Neutrophil (primary cell): ENCODE measurements around the gene SLC16A7.

ENCODE experiments used
- H3K27ac ChIP-seq: fragments of 200-600 bp; sonication (generic); 2 replicates; pipeline ENCODE4 v1.5.1; 2016; ENCODE audit warnings: mild to moderate bottlenecking, moderate library complexity
- H3K27me3 ChIP-seq: fragments of 200-600 bp; sonication (generic); 2 replicates; pipeline ENCODE4 v1.6.0; 2016; ENCODE audit warnings: mild to moderate bottlenecking
- H3K36me3 ChIP-seq: fragments of 200-600 bp; sonication (generic); 2 replicates; pipeline ENCODE4 v1.5.1; 2017
- H3K4me1 ChIP-seq, 2 experiments: fragments of 200-600 bp in 1 of 2; sonication (generic) in 1 of 2; 1 replicate in 1 of 2; 2 replicates in 1 of 2; pipeline versions ENCODE4 v1.5.1 to v1.6.1; 2013 to 2016; ENCODE audit warnings: low read depth in 1 of 2, low read length in 1 of 2, mild to moderate bottlenecking in 1 of 2, moderate library complexity in 1 of 2; ENCODE audit not compliant: control insufficient read depth in 1 of 2, insufficient read depth in 1 of 2
- H3K4me3 ChIP-seq, 2 experiments: fragments of 200-600 bp in 1 of 2; sonication (generic) in 1 of 2; 1 replicate in 1 of 2; 2 replicates in 1 of 2; pipeline ENCODE4 v1.5.1; 2013 to 2016; ENCODE audit warnings: low read depth in 1 of 2, low read length in 1 of 2, mild to moderate bottlenecking in 1 of 2, moderate library complexity in 1 of 2
- H3K9me3 ChIP-seq: fragments of 200-600 bp; sonication (generic); 2 replicates; pipeline ENCODE4 v1.5.1; 2016
- TF ChIP-seq, protein P1 (sequence below): fragments of 200-600 bp; sonication (generic); IDR thresholded peaks from 2 replicates; pipeline ENCODE4 v1.5.1; 2016; ENCODE audit warnings: antibody characterized with exemption

SLC16A7 gene

DNA sequence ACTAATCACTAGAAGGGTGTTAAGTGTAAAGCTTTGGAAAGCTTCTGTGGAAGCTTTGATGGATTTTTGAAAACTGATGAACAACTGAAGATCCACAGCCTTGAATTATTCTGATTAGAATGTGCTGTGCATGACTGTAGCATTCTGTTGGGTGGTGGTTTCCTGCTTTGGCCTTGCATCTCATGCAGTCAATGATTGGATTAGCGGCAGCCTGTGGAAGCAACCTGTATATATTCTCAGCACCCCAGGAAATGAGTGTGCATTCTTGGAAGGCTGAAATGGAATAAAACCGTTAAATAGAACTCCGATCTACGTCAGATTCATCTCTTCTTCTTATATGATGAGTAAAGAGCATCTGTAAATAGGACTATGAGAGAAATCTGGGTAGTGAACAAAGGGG, 120.2 kb downstream of the SLC16A7 start:
- no peak overlapping the region for H3K27ac ChIP-seq
- no peaks in the 10 kb centered on the region for H3K4me1 ChIP-seq
- no peaks in the 10 kb centered on the region for H3K27me3 ChIP-seq
- H3K36me3 ChIP-seq, result no peaks in the 10 kb centered on the region
- TF ChIP-seq, protein P1, sequence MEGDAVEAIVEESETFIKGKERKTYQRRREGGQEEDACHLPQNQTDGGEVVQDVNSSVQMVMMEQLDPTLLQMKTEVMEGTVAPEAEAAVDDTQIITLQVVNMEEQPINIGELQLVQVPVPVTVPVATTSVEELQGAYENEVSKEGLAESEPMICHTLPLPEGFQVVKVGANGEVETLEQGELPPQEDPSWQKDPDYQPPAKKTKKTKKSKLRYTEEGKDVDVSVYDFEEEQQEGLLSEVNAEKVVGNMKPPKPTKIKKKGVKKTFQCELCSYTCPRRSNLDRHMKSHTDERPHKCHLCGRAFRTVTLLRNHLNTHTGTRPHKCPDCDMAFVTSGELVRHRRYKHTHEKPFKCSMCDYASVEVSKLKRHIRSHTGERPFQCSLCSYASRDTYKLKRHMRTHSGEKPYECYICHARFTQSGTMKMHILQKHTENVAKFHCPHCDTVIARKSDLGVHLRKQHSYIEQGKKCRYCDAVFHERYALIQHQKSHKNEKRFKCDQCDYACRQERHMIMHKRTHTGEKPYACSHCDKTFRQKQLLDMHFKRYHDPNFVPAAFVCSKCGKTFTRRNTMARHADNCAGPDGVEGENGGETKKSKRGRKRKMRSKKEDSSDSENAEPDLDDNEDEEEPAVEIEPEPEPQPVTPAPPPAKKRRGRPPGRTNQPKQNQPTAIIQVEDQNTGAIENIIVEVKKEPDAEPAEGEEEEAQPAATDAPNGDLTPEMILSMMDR, result no peak
- no peaks in the 10 kb centered on the region for H3K9me3 ChIP-seq
- no peak overlapping the region for H3K4me3 ChIP-seq

DNA sequence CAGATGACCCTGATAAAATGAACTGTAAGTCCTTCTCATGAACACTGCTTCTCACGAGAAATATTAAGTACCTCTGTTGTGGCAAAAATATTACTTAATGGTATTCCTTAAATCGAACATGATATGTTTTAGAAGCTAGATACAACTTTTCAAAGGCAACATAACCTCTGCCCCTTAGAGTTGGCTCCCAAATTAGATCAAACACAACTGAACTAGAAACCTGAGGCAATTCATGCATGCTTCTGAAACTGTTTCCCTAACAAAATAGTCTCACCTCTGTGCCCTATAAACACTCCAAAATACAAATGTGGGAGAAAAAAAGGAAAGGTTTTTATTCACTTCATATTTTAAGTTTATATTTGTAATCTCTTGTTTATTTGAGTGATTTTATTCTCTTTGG, 121.6 kb downstream of the SLC16A7 start:
- TF ChIP-seq, protein P1, result no peak
- no peak overlapping the region for H3K4me3 ChIP-seq
- no peaks in the 10 kb centered on the region for H3K4me1 ChIP-seq
- H3K27ac ChIP-seq, result no peak overlapping the region
- no peaks in the 10 kb centered on the region for H3K9me3 ChIP-seq
- no peaks in the 10 kb centered on the region for H3K27me3 ChIP-seq
- no peaks in the 10 kb centered on the region for H3K36me3 ChIP-seq

DNA sequence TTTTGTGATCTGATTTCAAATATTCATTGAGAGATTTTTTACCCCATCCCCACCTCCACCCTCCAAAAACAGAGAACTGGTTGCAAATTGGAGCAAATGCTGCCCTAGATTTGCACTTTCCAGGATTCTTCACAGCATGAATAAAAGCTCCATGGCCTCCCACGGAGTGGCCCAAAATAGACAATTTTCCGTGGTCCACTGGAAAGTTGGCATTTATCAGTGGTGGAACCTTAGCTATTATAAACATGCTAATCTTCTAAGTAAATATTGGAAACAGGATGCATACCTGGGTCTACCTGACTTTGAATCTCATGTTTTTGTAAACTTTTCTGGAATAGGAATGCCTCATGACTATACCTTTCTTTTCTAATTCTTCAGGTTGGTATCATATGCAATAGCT, 123.9 kb downstream of the SLC16A7 start:
- no peaks in the 10 kb centered on the region for H3K9me3 ChIP-seq
- no peak overlapping the region for H3K27ac ChIP-seq
- no peak overlapping the region for H3K4me3 ChIP-seq
- TF ChIP-seq, protein P1, result no peak
- no peaks in the 10 kb centered on the region for H3K36me3 ChIP-seq
- no peaks in the 10 kb centered on the region for H3K4me1 ChIP-seq
- no peaks in the 10 kb centered on the region for H3K27me3 ChIP-seq

DNA sequence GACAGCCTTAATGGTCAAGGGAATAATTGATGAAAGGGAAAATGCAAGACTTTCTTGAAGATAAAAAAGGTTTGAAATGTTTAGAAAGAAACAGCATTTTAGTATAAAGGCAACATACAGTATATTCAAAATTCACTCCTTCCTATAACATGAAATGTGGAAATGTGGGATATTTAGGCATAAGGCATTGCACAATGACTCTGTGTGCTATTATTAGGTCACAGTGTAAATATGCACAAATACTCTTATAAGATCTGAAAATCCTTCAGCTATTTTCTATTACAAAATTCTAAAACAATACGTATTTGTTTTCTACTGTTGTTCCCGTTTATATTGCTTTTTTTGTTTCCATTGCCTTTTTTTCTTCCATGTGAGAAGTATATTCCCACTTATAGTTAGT, 127.7 kb downstream of the SLC16A7 start:
- Histone ChIP-seq H3K27me3 (no peaks in the 10 kb centered on the region), H3K4me3 (no peak overlapping the region), H3K27ac (no peak overlapping the region), H3K9me3 (no peaks in the 10 kb centered on the region), H3K4me1 (no peaks in the 10 kb centered on the region), H3K36me3 (no peaks in the 10 kb centered on the region)
- TF ChIP-seq, protein P1, result no peak

DNA sequence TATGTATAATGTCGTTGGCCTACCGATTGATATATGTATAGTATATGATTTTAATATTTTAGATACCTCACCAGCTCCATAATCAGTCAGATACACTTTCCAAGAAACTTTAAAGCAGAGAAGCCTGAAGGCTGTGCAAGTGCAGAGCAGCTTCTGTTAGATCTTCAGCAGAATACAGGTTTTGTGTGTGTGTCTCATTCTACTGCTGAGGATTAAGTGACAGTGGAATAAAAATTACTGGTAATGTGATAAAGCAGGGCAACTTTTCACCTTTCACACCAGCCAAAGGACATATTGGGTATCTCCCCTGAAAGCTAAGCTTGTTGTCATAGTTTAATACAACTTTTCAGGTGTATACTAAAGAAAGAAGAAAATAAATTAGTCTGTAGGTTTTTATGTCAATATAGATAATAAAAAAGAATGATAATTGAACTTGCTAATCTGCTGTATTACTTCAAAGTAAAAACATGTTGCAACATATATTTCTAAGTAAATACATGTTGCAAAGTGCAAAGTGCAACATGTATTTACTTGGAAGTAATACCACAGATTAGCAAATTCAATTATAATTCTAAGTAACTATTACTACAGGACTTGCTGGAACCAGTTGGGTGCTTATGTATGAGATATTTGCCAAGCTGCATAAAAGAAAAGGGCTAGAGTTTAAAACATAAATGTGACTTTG, 128.3 kb downstream of the SLC16A7 start:
- Histone ChIP-seq H3K9me3 (no peaks in the 10 kb centered on the region), H3K27ac (no peak overlapping the region), H3K36me3 (no peaks in the 10 kb centered on the region), H3K27me3 (no peaks in the 10 kb centered on the region), H3K4me3 (no peak overlapping the region), H3K4me1 (no peaks in the 10 kb centered on the region)
- TF ChIP-seq, protein P1, result no peak
